C4-2B (cell line): ENCODE results near the gene BORCS6.

Experiments used
- ZFX ChIP-seq: fragments of 450-650 bp; IDR thresholded peaks from 2 replicates; pipeline ENCODE4 v1.6.1; 2017
- TF ChIP-seq, protein P1 (sequence below): fragments of 450-650 bp; conservative IDR thresholded peaks from 2 replicates; pipeline ENCODE4 v1.5.1; 2017; ENCODE audit warnings: mild to moderate bottlenecking

- TF ChIP-seq, protein P1, sequence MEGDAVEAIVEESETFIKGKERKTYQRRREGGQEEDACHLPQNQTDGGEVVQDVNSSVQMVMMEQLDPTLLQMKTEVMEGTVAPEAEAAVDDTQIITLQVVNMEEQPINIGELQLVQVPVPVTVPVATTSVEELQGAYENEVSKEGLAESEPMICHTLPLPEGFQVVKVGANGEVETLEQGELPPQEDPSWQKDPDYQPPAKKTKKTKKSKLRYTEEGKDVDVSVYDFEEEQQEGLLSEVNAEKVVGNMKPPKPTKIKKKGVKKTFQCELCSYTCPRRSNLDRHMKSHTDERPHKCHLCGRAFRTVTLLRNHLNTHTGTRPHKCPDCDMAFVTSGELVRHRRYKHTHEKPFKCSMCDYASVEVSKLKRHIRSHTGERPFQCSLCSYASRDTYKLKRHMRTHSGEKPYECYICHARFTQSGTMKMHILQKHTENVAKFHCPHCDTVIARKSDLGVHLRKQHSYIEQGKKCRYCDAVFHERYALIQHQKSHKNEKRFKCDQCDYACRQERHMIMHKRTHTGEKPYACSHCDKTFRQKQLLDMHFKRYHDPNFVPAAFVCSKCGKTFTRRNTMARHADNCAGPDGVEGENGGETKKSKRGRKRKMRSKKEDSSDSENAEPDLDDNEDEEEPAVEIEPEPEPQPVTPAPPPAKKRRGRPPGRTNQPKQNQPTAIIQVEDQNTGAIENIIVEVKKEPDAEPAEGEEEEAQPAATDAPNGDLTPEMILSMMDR, result no peak; the same call in 1 of the 2 replicates
- TF ChIP-seq ZFX, result no peak
Observed at GRCh38 chr17:8186446-8186786, 3.6 kb downstream of the BORCS6 start.
